Measurements from ENCODE around the gene MAN2B2. TPM values are rescaled to one million over a fixed set of nuclear protein-coding genes. Genes with fewer than 3 reads are reported as not detected.
A peak's percentile ranks its signal among the peaks of the same experiment; 100 is the strongest.

Gene MAN2B2
- total and polyA plus RNA-seq, 2 donors from 2014 or later = 19.9 to 34.3 TPM

- Histone ChIP-seq H3K9me3 (ENCODE audit: control insufficient read depth in 2 of 3, insufficient read depth in 1 of 3, low read length in 3 of 3) (no peaks in the 10 kb centered on the region), H3K36me3 (ENCODE audit: control insufficient read depth in 2 of 3, insufficient read depth in 3 of 3, low read length in 3 of 3) (peaks cover 0 to 19% (median 13%) of the 10 kb centered on the region in 3 donors), H3K27me3 (ENCODE audit: control insufficient read depth, insufficient read depth, low read length) (no peaks in the 10 kb centered on the region), H3K4me1 (ENCODE audit: control insufficient read depth in 2 of 3, insufficient read depth in 2 of 3, low read depth in 1 of 3, low read length in 3 of 3) (no peaks in the 10 kb centered on the region), H3K9ac (ENCODE audit: low read length in 3 of 3) (no peak overlapping the region), H3K4me3 (ENCODE audit: low read length in 3 of 3) (no peak overlapping the region), H3K27ac (ENCODE audit: low read depth in 2 of 2, low read length in 2 of 2) (no peak overlapping the region)
- peak in 1 of 5 donors; percentile 68 for DNase-seq
- TF ChIP-seq CTCF (IDR thresholded peaks at IDR 0.05; ENCODE audit: borderline replicate concordance, extremely low read depth, insufficient read depth) = no peak
- no peak for FAIRE-seq
- intact Hi-C loops (cut with DNase I) = no loop called here
These were observed 39.0 kb downstream of the MAN2B2 start for GRCh38 chr4:6613676-6614651.

GRCh38 chr4:6614701-6615230 lies 39.8 kb downstream of the MAN2B2 start:
- no peak overlapping the region for H3K4me3 ChIP-seq (ENCODE audit: low read length in 3 of 3)
- no peak overlapping the region for H3K9ac ChIP-seq (ENCODE audit: low read length in 3 of 3)
- H3K9me3 ChIP-seq (ENCODE audit: control insufficient read depth in 2 of 3, insufficient read depth in 1 of 3, low read length in 3 of 3) = no peaks in the 10 kb centered on the region
- FAIRE-seq (no peak), DNase-seq (peak in 1 of 5 donors; percentile 52)
- H3K36me3 ChIP-seq (ENCODE audit: control insufficient read depth in 2 of 3, insufficient read depth in 3 of 3, low read length in 3 of 3) = peaks cover 0 to 19% (median 13%) of the 10 kb centered on the region in 3 donors
- no peak for TF ChIP-seq CTCF (IDR thresholded peaks at IDR 0.05; ENCODE audit: borderline replicate concordance, extremely low read depth, insufficient read depth)
- H3K27ac ChIP-seq (ENCODE audit: low read depth in 2 of 2, low read length in 2 of 2) = no peak overlapping the region
- H3K27me3 ChIP-seq (ENCODE audit: control insufficient read depth, insufficient read depth, low read length) = no peaks in the 10 kb centered on the region
- H3K4me1 ChIP-seq (ENCODE audit: control insufficient read depth in 2 of 3, insufficient read depth in 2 of 3, low read depth in 1 of 3, low read length in 3 of 3) = no peaks in the 10 kb centered on the region
- intact Hi-C loops (cut with DNase I) = no loop called here

- TF ChIP-seq CTCF (IDR thresholded peaks at IDR 0.05; ENCODE audit: borderline replicate concordance, extremely low read depth, insufficient read depth) = no peak
- peak in 1 of 5 donors; percentile 39 for DNase-seq
These were observed 41.4 kb downstream of the MAN2B2 start for GRCh38 chr4:6616087-6616995.

More at GRCh38 chr4:6616087-6616995, 41.4 kb downstream of the MAN2B2 start:
- intact Hi-C loops (cut with DNase I) = no loop called here
- Histone ChIP-seq H3K9me3 (ENCODE audit: control insufficient read depth in 2 of 3, insufficient read depth in 1 of 3, low read length in 3 of 3) (no peaks in the 10 kb centered on the region), H3K4me1 (ENCODE audit: control insufficient read depth in 2 of 3, insufficient read depth in 2 of 3, low read depth in 1 of 3, low read length in 3 of 3) (no peaks in the 10 kb centered on the region), H3K9ac (ENCODE audit: low read length in 3 of 3) (no peak overlapping the region), H3K27me3 (ENCODE audit: control insufficient read depth, insufficient read depth, low read length) (no peaks in the 10 kb centered on the region), H3K4me3 (ENCODE audit: low read length in 3 of 3) (no peak overlapping the region), H3K27ac (ENCODE audit: low read depth in 2 of 2, low read length in 2 of 2) (no peak overlapping the region), H3K36me3 (ENCODE audit: control insufficient read depth in 2 of 3, insufficient read depth in 3 of 3, low read length in 3 of 3) (peaks cover 0 to 19% (median 13%) of the 10 kb centered on the region in 3 donors)
- FAIRE-seq = no peak

Measured in kidney (tissue), 14 donors.